ENCODE data around the gene INPP5A. TPM values are rescaled to one million over a fixed set of nuclear protein-coding genes. Genes with fewer than 3 reads are reported as not detected.

The INPP5A gene
- total RNA-seq, 2 experiments from 2014 or later: 9.1 to 9.9 TPM

- no peak overlapping the region for H3K27ac Mint-ChIP-seq
- ChIA-PET POLR2A (no interaction called here), CTCF (no interaction called here)
- peaks cover 5% of the 10 kb centered on the region for H3K27me3 Mint-ChIP-seq
- H3K9me3 Mint-ChIP-seq: peaks cover 2% of the 10 kb centered on the region
- H3K4me3 Mint-ChIP-seq: no peak overlapping the region
- H3K4me1 Mint-ChIP-seq: peaks cover 10% of the 10 kb centered on the region
- H3K36me3 Mint-ChIP-seq (ENCODE audit: low read depth): no peaks in the 10 kb centered on the region
- no peak for DNase-seq
Observed at GRCh38 chr10:132641401-132641800, 103.8 kb downstream of the INPP5A start.

GRCh38 chr10:132641966-132642731, 104.6 kb downstream of the INPP5A start:
- DNase-seq: no peak
- H3K9me3 Mint-ChIP-seq: peaks cover 2% of the 10 kb centered on the region
- POLR2A ChIA-PET: no interaction called here
- peaks cover 5% of the 10 kb centered on the region for H3K27me3 Mint-ChIP-seq
- no peaks in the 10 kb centered on the region for H3K36me3 Mint-ChIP-seq (ENCODE audit: low read depth)
- H3K4me3 Mint-ChIP-seq: no peak overlapping the region
- no peak overlapping the region for H3K27ac Mint-ChIP-seq
- H3K4me1 Mint-ChIP-seq: peaks cover 9% of the 10 kb centered on the region
- CTCF ChIA-PET: interaction anchor here (1.3 kb wide), 1 partner anchor 14 kb away, joined by 3 read pairs; no protein-coding TSS in a partner anchor

GRCh38 chr10:132642732-132643008, 105.1 kb downstream of the INPP5A start:
- ChIA-PET POLR2A (no interaction called here), CTCF (interaction anchor here (1.3 kb wide), 1 partner anchor 13 kb away, joined by 3 read pairs; no protein-coding TSS in a partner anchor)
- Mint-ChIP-seq H3K4me1 (peaks cover 3% of the 10 kb centered on the region), H3K9me3 (peaks cover 2% of the 10 kb centered on the region), H3K36me3 (ENCODE audit: low read depth) (no peaks in the 10 kb centered on the region), H3K4me3 (no peak overlapping the region), H3K27ac (no peak overlapping the region), H3K27me3 (peaks cover 1% of the 10 kb centered on the region)
- no peak for DNase-seq

- ChIA-PET POLR2A (no interaction called here), CTCF (no interaction called here)
- H3K27ac Mint-ChIP-seq: no peak overlapping the region
- H3K4me1 Mint-ChIP-seq: no peaks in the 10 kb centered on the region
- H3K27me3 Mint-ChIP-seq: no peaks in the 10 kb centered on the region
- no peak overlapping the region for H3K4me3 Mint-ChIP-seq
- H3K36me3 Mint-ChIP-seq (ENCODE audit: low read depth): no peaks in the 10 kb centered on the region
- DNase-seq: no peak
- H3K9me3 Mint-ChIP-seq: peaks cover 2% of the 10 kb centered on the region
Observed at GRCh38 chr10:132643709-132644526, 106.3 kb downstream of the INPP5A start.

- no peaks in the 10 kb centered on the region for H3K9me3 Mint-ChIP-seq
- no peaks in the 10 kb centered on the region for H3K36me3 Mint-ChIP-seq (ENCODE audit: low read depth)
- ChIA-PET POLR2A (no interaction called here), CTCF (no interaction called here)
- H3K4me1 Mint-ChIP-seq: no peaks in the 10 kb centered on the region
- no peaks in the 10 kb centered on the region for H3K27me3 Mint-ChIP-seq
- DNase-seq: no peak
- H3K4me3 Mint-ChIP-seq: no peak overlapping the region
- H3K27ac Mint-ChIP-seq: no peak overlapping the region
Observed at GRCh38 chr10:132644527-132645246, 107.1 kb downstream of the INPP5A start.

- Mint-ChIP-seq H3K27me3 (no peaks in the 10 kb centered on the region), H3K4me1 (no peaks in the 10 kb centered on the region), H3K27ac (no peak overlapping the region), H3K36me3 (ENCODE audit: low read depth) (no peaks in the 10 kb centered on the region), H3K4me3 (no peak overlapping the region), H3K9me3 (no peaks in the 10 kb centered on the region)
- POLR2A ChIA-PET: no interaction called here
- no peak for DNase-seq
- CTCF ChIA-PET: no interaction called here
Observed at GRCh38 chr10:132645247-132645530, 107.6 kb downstream of the INPP5A start.

- ChIA-PET CTCF (no interaction called here), POLR2A (no interaction called here)
- H3K4me3 Mint-ChIP-seq: no peak overlapping the region
- H3K27ac Mint-ChIP-seq: no peak overlapping the region
- no peak for DNase-seq
- H3K36me3 Mint-ChIP-seq (ENCODE audit: low read depth): no peaks in the 10 kb centered on the region
- no peaks in the 10 kb centered on the region for H3K4me1 Mint-ChIP-seq
- no peaks in the 10 kb centered on the region for H3K9me3 Mint-ChIP-seq
- H3K27me3 Mint-ChIP-seq: no peaks in the 10 kb centered on the region
Observed at GRCh38 chr10:132645630-132646442, 108.2 kb downstream of the INPP5A start.

- Mint-ChIP-seq H3K27ac (no peak overlapping the region), H3K4me3 (no peak overlapping the region), H3K9me3 (no peaks in the 10 kb centered on the region), H3K36me3 (ENCODE audit: low read depth) (no peaks in the 10 kb centered on the region), H3K4me1 (no peaks in the 10 kb centered on the region), H3K27me3 (no peaks in the 10 kb centered on the region)
- DNase-seq: no peak
- ChIA-PET POLR2A (interaction anchor here (0.6 kb wide), 1 partner anchor 194 kb away, joined by 4 read pairs; no protein-coding TSS in a partner anchor), CTCF (no interaction called here)
Observed at GRCh38 chr10:132646443-132647097, 109.0 kb downstream of the INPP5A start.

- ChIA-PET POLR2A (no interaction called here), CTCF (no interaction called here)
- no peak overlapping the region for H3K4me3 Mint-ChIP-seq
- no peak for DNase-seq
- H3K27me3 Mint-ChIP-seq: no peaks in the 10 kb centered on the region
- no peak overlapping the region for H3K27ac Mint-ChIP-seq
- H3K36me3 Mint-ChIP-seq (ENCODE audit: low read depth): no peaks in the 10 kb centered on the region
- no peaks in the 10 kb centered on the region for H3K4me1 Mint-ChIP-seq
- H3K9me3 Mint-ChIP-seq: no peaks in the 10 kb centered on the region
Observed at GRCh38 chr10:132647424-132647823, 109.8 kb downstream of the INPP5A start.

GRCh38 chr10:132648072-132648850, 110.7 kb downstream of the INPP5A start:
- Mint-ChIP-seq H3K9me3 (no peaks in the 10 kb centered on the region), H3K4me1 (no peaks in the 10 kb centered on the region), H3K36me3 (ENCODE audit: low read depth) (no peaks in the 10 kb centered on the region), H3K27ac (no peak overlapping the region), H3K27me3 (no peaks in the 10 kb centered on the region), H3K4me3 (no peak overlapping the region)
- DNase-seq: no peak
- CTCF ChIA-PET: interaction anchor here (1.0 kb wide), 1 partner anchor 11 kb away, joined by 3 read pairs; no protein-coding TSS in a partner anchor
- POLR2A ChIA-PET: no interaction called here

GRCh38 chr10:132648851-132649528, 111.4 kb downstream of the INPP5A start:
- no peak overlapping the region for H3K27ac Mint-ChIP-seq
- H3K4me3 Mint-ChIP-seq: no peak overlapping the region
- ChIA-PET POLR2A (no interaction called here), CTCF (interaction anchor here (1.0 kb wide), 1 partner anchor 10 kb away, joined by 3 read pairs; no protein-coding TSS in a partner anchor)
- no peaks in the 10 kb centered on the region for H3K36me3 Mint-ChIP-seq (ENCODE audit: low read depth)
- H3K9me3 Mint-ChIP-seq: no peaks in the 10 kb centered on the region
- no peak for DNase-seq
- no peaks in the 10 kb centered on the region for H3K4me1 Mint-ChIP-seq
- no peaks in the 10 kb centered on the region for H3K27me3 Mint-ChIP-seq

Data from activated CD4-positive, alpha-beta T cell treated with anti-CD3 and anti-CD28 coated beads, Interleukin-2, amount 10 ng/mL, durations not matched to agents 7 days and 5 days (primary cell).